Measurements from ENCODE around the gene ARHGAP11A.

ARHGAP11A gene

DNA sequence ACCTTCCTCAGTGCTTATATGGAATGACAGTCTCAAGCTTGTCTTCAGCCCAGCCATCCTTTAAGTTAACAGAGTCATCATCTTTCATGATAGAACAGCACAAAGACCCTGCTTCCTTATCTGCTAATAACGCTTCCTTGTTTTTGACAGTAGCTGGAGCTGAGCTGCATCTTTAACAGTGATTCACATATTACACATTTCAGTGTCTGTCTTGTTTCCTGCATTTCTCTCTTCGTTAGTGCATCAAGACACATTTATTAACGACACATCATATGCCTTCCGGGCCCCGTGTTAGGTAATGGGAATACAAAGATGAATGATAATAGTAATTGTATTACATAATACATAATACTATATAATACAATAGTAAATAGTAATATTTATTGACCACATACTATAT is 72.3 kb downstream of the ARHGAP11A start:
- DNase-seq (ENCODE audit: low spot score): no peak

DNA sequence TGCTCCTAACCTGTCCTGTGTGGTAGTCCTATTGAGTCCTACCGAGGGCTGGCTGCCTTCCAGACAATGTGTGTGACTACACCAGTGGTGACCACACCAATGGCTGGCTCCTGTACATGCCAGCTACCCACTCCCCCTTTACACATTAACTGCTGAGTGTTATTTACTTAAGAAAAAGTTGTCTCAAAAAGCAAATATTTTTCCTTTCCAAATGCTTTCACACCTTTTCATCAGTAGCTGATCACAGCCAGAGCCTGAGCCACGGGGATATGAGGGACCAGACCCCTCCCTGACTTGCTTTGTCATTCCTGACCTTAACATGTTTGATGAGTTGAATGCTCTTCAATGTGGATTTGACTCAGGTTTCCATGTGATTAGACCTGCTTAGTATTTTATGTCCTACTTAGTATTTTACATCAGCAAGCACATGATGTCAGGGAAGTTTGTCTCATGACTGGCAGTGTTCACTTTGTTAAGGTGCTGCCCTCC is 72.9 kb downstream of the ARHGAP11A start:
- no peak for DNase-seq (ENCODE audit: low spot score)

Data from D341Med (cell line).